Muscle of back (tissue), 13 donors: ENCODE results near the gene LYZL6. TPM values are rescaled to one million over a fixed set of nuclear protein-coding genes. Genes with fewer than 3 reads are reported as not detected.
A peak's percentile ranks its signal among the peaks of the same experiment; 100 is the strongest.

ENCODE experiments used
- DNase-seq, 3 donors: peaks; one replicate each; pipeline versions ENCODE4 v3.0.0 to v3.0.0-alpha.2; 2013
- long read RNA-seq, 9 donors: transcript quantifications; one replicate each; lab custom pipeline, GENCODE V29; 2026
- polyA plus RNA-seq, 10 donors: library from polyadenylated mRNA; unstranded; fragments of 120-200 nt; gene quantifications; one replicate each; pipeline ENCODE4 v1.2.1, GENCODE V29; 2013; ENCODE audit not compliant: insufficient read length in 10 of 10

The LYZL6 gene
- polyA plus RNA-seq: not detected
- long read RNA-seq, donor 1: 0 reads
- long read RNA-seq, donor 2: 0 reads
- long read RNA-seq, donor 3: 0 reads
- long read RNA-seq, donor 4: 0 reads
- long read RNA-seq, donor 5: 0 reads
- long read RNA-seq, donor 6: 0 reads
- long read RNA-seq, donor 7: 0 reads
- long read RNA-seq, donor 8: 0 reads
- long read RNA-seq, donor 9: 0 reads

- no peak for DNase-seq
Observed at GRCh38 chr17:35943537-35943936, at the start of gene LYZL6. LYZL6 (minus strand) TSS chr17:35943713; CDS start chr17:35939356, 4,357 bp downstream.

- DNase-seq: no peak
Observed at GRCh38 chr17:35991075-35991474, 47.6 kb upstream of the LYZL6 start.

GRCh38 chr17:35988164-35988563 is 44.7 kb upstream of the LYZL6 start:
- no peak for DNase-seq

- peak in 1 of 3 donors; percentile 33 for DNase-seq
Observed at GRCh38 chr17:35986643-35987042, 43.1 kb upstream of the LYZL6 start, which contains the start of gene CCL14. CCL14 (minus strand) TSS chr17:35986729; CDS start chr17:35986649, 80 bp downstream.

- no peak for DNase-seq
Observed at GRCh38 chr17:35984140-35984539, 40.6 kb upstream of the LYZL6 start.

- DNase-seq: no peak
Observed at GRCh38 chr17:35982409-35983191, 39.1 kb upstream of the LYZL6 start.

GRCh38 chr17:35981908-35982330 is 38.4 kb upstream of the LYZL6 start:
- no peak for DNase-seq

- no peak for DNase-seq
Observed at GRCh38 chr17:35981246-35981645, 37.7 kb upstream of the LYZL6 start, which contains the start of gene CCL16. CCL16 (minus strand) TSS chr17:35981497; CDS start chr17:35981420, 77 bp downstream.

GRCh38 chr17:35978346-35978745 is 34.8 kb upstream of the LYZL6 start:
- no peak for DNase-seq

GRCh38 chr17:35977509-35977908 is 34.0 kb upstream of the LYZL6 start:
- DNase-seq: no peak

- no peak for DNase-seq
Observed at GRCh38 chr17:35973333-35974260, 30.1 kb upstream of the LYZL6 start.

GRCh38 chr17:35972945-35973332 is 29.4 kb upstream of the LYZL6 start:
- no peak for DNase-seq

- DNase-seq: no peak
Observed at GRCh38 chr17:35972535-35972934, 29.0 kb upstream of the LYZL6 start.

GRCh38 chr17:35972066-35972465 is 28.6 kb upstream of the LYZL6 start:
- no peak for DNase-seq

GRCh38 chr17:35969558-35970380 is 26.3 kb upstream of the LYZL6 start:
- DNase-seq: peak; percentile 62 to 85 (median 81)

GRCh38 chr17:35968520-35969054 is 25.1 kb upstream of the LYZL6 start:
- no peak for DNase-seq

- no peak for DNase-seq
Observed at GRCh38 chr17:35965272-35965671, 21.8 kb upstream of the LYZL6 start.

- DNase-seq: no peak
Observed at GRCh38 chr17:35963663-35964062, 20.1 kb upstream of the LYZL6 start.

GRCh38 chr17:35953720-35954119 is 10.2 kb upstream of the LYZL6 start:
- no peak for DNase-seq

GRCh38 chr17:35949401-35949800 is 5.9 kb upstream of the LYZL6 start:
- DNase-seq: no peak

GRCh38 chr17:35948092-35948491 is 4.6 kb upstream of the LYZL6 start:
- no peak for DNase-seq
